Mesenchymal stem cell (in vitro differentiated cells and primary cell): ENCODE results near the gene LOXL3.

Experiments used
- DNase-seq: peaks from one replicate; pipeline ENCODE4 v3.0.0-alpha.2; 2013
- H2AFZ ChIP-seq: one replicate; pipeline ENCODE4 v1.6.1; 2013; ENCODE audit warnings: low read depth, mild to moderate bottlenecking, control low read depth, inconsistent platforms, low read length, moderate library complexity
- H2AK5ac ChIP-seq: 2 replicates; pipeline ENCODE4 v1.6.1; 2013; ENCODE audit warnings: low read length, moderate library complexity, mild to moderate bottlenecking, inconsistent platforms; ENCODE audit not compliant: severe bottlenecking
- H2BK120ac ChIP-seq: one replicate; pipeline ENCODE4 v1.6.1; 2013; ENCODE audit warnings: low read depth, mild to moderate bottlenecking, inconsistent platforms, low read length, moderate library complexity
- H2BK12ac ChIP-seq, 2 experiments: one replicate each; pipeline ENCODE4 v1.6.1; 2013; ENCODE audit warnings: inconsistent platforms in 2 of 2, low read length in 2 of 2, mild to moderate bottlenecking in 2 of 2, moderate library complexity in 2 of 2, control low read depth in 1 of 2
- H2BK15ac ChIP-seq: one replicate; pipeline ENCODE4 v1.6.1; 2013; ENCODE audit warnings: mild to moderate bottlenecking, low read depth, inconsistent platforms; ENCODE audit not compliant: poor library complexity, severe bottlenecking
- H2BK5ac ChIP-seq: 2 replicates; pipeline ENCODE4 v1.6.1; 2013; ENCODE audit warnings: low read depth, mild to moderate bottlenecking, low read length, control low read depth, inconsistent platforms; ENCODE audit not compliant: poor library complexity, severe bottlenecking
- H3K14ac ChIP-seq, 2 experiments: one replicate each; pipeline ENCODE4 v1.6.1; 2013; ENCODE audit warnings: inconsistent platforms in 2 of 2, low read length in 2 of 2, control low read depth in 1 of 2, mild to moderate bottlenecking in 1 of 2, moderate library complexity in 1 of 2
- H3K18ac ChIP-seq, 2 experiments: one replicate each; pipeline ENCODE4 v1.6.1; 2013; ENCODE audit warnings: inconsistent platforms in 2 of 2, low read length in 2 of 2, control low read depth in 1 of 2, low read depth in 1 of 2, mild to moderate bottlenecking in 1 of 2
- H3K23ac ChIP-seq, 2 experiments: one replicate each; pipeline ENCODE4 v1.6.1; 2013; ENCODE audit warnings: inconsistent platforms in 2 of 2, low read length in 2 of 2, mild to moderate bottlenecking in 2 of 2, moderate library complexity in 2 of 2, control low read depth in 1 of 2
- H3K27ac ChIP-seq: 2 replicates; pipeline ENCODE4 v1.5.1; 2013; ENCODE audit warnings: mild to moderate bottlenecking, moderate library complexity, low read length, control low read depth, inconsistent platforms; ENCODE audit not compliant: poor library complexity, severe bottlenecking
- H3K27me3 ChIP-seq, 2 experiments: 2 replicates each; pipeline versions ENCODE4 v1.6.1 to v1.7.0; 2013; ENCODE audit warnings: low read length in 2 of 2, mild to moderate bottlenecking in 2 of 2, moderate library complexity in 2 of 2, control low read depth in 1 of 2, inconsistent platforms in 1 of 2; ENCODE audit not compliant: control insufficient read depth in 1 of 2, insufficient read depth in 1 of 2
- H3K36me3 ChIP-seq, 2 experiments: 2 replicates each; pipeline versions ENCODE4 v1.6.1 to v1.7.0; 2013; ENCODE audit warnings: low read length in 2 of 2, control low read depth in 1 of 2, inconsistent platforms in 1 of 2, low read depth in 1 of 2, mild to moderate bottlenecking in 1 of 2; ENCODE audit not compliant: insufficient read depth in 2 of 2, control insufficient read depth in 1 of 2
- H3K4ac ChIP-seq, 2 experiments: one replicate each; pipeline ENCODE4 v1.6.1; 2013; ENCODE audit warnings: inconsistent platforms in 2 of 2, low read length in 2 of 2, mild to moderate bottlenecking in 2 of 2, moderate library complexity in 2 of 2, control low read depth in 1 of 2, low read depth in 1 of 2
- H3K4me1 ChIP-seq: 2 replicates; pipeline ENCODE4 v1.6.1; 2013; ENCODE audit warnings: low read depth, low read length, control low read depth; ENCODE audit not compliant: control insufficient read depth, insufficient read depth
- H3K4me2 ChIP-seq: 2 replicates; pipeline ENCODE4 v1.6.1; 2013; ENCODE audit warnings: low read length, mild to moderate bottlenecking, inconsistent platforms; ENCODE audit not compliant: poor library complexity, severe bottlenecking
- H3K4me3 ChIP-seq, 2 experiments: 2 replicates each; pipeline versions ENCODE4 v1.5.1 to v1.7.0; 2013; ENCODE audit warnings: low read length in 2 of 2, mild to moderate bottlenecking in 2 of 2, control low read depth in 1 of 2, low read depth in 1 of 2; ENCODE audit not compliant: insufficient read depth in 1 of 2
- H3K79me1 ChIP-seq: replicated peaks from 2 replicates; pipeline ENCODE4 v1.6.1; 2013; ENCODE audit warnings: mild to moderate bottlenecking, control low read depth, low read length, inconsistent platforms; ENCODE audit not compliant: poor library complexity, severe bottlenecking
- H3K9ac ChIP-seq: 2 replicates; pipeline ENCODE4 v1.7.0; 2013; ENCODE audit warnings: mild to moderate bottlenecking, low read length, moderate library complexity
- H3K9me3 ChIP-seq: 2 replicates; pipeline ENCODE4 v1.7.0; 2013; ENCODE audit warnings: mild to moderate bottlenecking, low read length; ENCODE audit not compliant: control insufficient read depth
- H4K8ac ChIP-seq: one replicate; pipeline ENCODE4 v1.6.1; 2013; ENCODE audit warnings: inconsistent platforms, mild to moderate bottlenecking, low read length, moderate library complexity
- H4K91ac ChIP-seq: one replicate; pipeline ENCODE4 v1.6.1; 2013; ENCODE audit warnings: mild to moderate bottlenecking, low read length, inconsistent platforms
- WGBS: methylation state at CpG from one replicate; pipeline ENCODE4 v1.1.7; 2013; ENCODE audit warnings: mixed read lengths; 5-methylcytosine and 5-hydroxymethylcytosine counted together

LOXL3 gene

DNA sequence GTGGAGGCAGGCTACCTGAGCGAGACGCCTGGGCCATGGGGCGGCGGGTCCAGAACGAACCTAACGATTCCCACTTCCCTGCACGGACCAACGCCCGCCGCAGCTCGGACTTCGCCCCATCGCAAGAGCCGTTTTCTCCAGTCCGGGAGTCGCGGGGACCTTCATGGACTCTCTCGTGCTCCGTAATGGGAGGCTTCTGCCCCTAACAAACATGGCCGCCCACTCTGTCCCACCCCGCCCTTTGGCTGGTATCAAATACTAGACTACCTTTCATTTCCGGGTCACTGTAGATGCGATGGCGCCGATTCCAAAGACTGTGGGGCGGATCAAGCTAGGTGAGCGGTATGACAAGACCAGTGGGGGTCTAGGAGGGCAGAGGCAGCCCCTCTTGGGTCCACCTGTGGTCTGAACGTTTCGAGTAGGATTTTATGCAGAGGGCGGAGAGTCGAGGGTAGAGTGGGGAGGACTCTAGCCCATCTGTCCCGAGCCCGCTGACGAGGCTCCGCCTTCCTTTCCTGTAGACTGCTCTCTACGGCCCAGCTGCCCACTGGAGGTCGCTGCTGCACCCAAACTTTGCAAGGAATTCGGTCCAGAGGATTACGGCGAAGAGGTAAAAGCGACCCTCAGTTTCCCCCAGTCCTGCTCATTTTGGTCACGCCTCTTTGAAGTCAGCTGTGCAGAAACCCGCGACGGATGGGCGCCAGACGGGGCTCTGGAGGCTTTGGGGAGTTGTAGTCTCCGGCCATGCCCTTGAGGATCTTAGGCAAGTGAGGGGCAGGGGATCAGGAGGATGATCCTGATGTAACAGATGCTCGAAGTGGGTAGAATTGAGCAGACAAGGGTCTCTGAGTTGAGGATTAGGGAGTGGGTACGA lies 70.7 kb downstream of the LOXL3 start, which contains the start of the genes CCDC142 and TTC31:
CCDC142 (minus strand) TSS at position 198 of the 874 bp plus-strand sequence; CDS start at position 37, 161 bp downstream.
TTC31 (plus strand) TSS at position 281 of the 874 bp plus-strand sequence; CDS start at position 296, 15 bp downstream.
- Histone ChIP-seq H3K36me3 (peaks cover 12 to 45% of the 10 kb centered on the region in 2 experiments), H3K4me3 (peak within 1 kb of the TSS; percentile 82 to 93), H4K91ac (peak within 1 kb of the TSS; percentile 79), H3K4ac (peak within 1 kb of the TSS in 1 of 2 experiments; percentile 75), H3K27ac (peak within 1 kb of the TSS; percentile 85), H2BK15ac (peak within 1 kb of the TSS; percentile 45), H3K18ac (peak within 1 kb of the TSS; percentile 87 to 98), H2AK5ac (no peak within 1 kb of the TSS), H2BK12ac (no peak within 1 kb of the TSS), H4K8ac (peak within 1 kb of the TSS; percentile 89), H3K79me1 (peaks cover 28% of the 10 kb centered on the region), H3K23ac (peak within 1 kb of the TSS in 1 of 2 experiments; percentile 40), H3K9me3 (no peaks in the 10 kb centered on the region), H3K14ac (peak within 1 kb of the TSS in 1 of 2 experiments; percentile 50), H2BK5ac (peak within 1 kb of the TSS; percentile 85), H3K4me1 (peaks cover 18% of the 10 kb centered on the region), H3K4me2 (peak within 1 kb of the TSS; percentile 98), H3K9ac (peak within 1 kb of the TSS; percentile 94), H3K27me3 (no peaks in the 10 kb centered on the region), H2AFZ (peak within 1 kb of the TSS; percentile 73), H2BK120ac (no peak within 1 kb of the TSS)
- WGBS, result 2% methylated on average over 48 of the region's 50 CpGs
- peak; percentile 97 for DNase-seq
